ENCODE data around the gene CCT7.
"Not testable (repeated sequence)": the region's sequence is repeated elsewhere in the genome, so short reads cannot be mapped to it uniquely, and the experiment has no call there.

CCT7 gene

GRCh38 chr2:73233932-73234832 is at the start of gene CCT7:
Gene CCT7 (plus strand): TSS chr2:73234308. CDS start chr2:73234379, 71 bp downstream.
- in situ Hi-C loops (cut with HindIII; ENCODE audit: low sequenced_read_pairs), result no loop called here

DNA sequence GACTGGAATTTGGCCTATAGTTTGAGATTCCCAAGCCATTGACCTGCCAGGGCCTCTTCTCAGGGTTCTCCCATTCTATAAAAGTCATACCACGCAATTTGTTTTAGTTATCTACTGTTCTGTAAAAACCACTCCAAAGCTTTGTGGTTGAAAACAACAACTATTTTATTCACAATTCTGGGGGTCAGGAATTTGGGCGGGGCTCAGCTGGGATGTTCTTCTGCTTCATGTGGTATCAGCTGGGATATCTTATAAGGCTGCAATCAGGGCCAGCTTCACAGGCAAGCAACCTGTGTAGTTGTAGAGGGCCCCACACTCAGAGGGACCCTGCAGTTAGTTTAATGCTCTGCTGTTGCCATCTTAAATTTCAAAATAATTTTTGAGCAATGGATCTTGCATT is 48.1 kb upstream of the CCT7 start:
- in situ Hi-C loops (cut with HindIII; ENCODE audit: low sequenced_read_pairs), result loop anchor here (25.0 kb wide), 1 partner anchor 174 kb away; no protein-coding TSS in a partner anchor

DNA sequence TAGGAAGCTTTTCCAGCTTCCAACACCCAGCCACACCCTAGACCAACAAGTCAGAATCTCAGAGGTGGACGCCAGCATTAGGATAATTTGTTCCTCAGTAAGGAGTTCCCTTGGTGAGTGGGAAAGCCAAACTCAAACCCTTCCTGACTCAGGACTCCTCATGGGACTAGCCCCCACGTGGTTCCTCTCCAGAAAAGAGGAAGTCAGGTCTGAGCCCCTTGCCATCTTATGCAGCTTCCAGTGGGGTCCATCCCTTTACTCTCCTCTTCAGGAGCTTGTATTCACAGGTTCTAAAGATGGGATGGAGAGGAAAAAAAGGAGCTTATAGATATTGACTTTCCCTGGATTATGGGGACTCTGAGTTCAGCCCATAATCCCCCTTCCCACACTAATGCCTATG is 46.6 kb upstream of the CCT7 start:
- in situ Hi-C loops (cut with HindIII; ENCODE audit: low sequenced_read_pairs), result loop anchor here (25.0 kb wide), 1 partner anchor 175 kb away; no protein-coding TSS in a partner anchor

DNA sequence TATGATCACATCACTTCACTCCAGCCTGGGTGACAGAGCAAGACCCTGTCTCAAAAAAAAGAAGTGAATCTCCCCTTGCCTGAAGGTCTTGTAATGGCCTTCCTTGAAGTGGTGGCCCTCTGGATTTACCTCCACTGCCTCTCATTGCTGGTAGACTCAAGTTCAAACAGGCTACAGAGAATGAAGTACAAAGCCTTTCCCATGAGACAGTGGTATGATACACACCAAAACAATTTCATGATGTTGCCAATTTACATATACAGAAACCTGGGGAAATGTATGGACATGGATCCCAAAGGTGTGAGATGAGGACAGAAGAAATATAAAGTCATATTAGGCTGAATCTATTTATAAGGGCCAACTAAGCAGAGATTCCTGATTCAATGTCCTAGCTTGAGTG is 36.5 kb upstream of the CCT7 start:
- in situ Hi-C loops (cut with HindIII; ENCODE audit: low sequenced_read_pairs), result loop anchor here (25.0 kb wide), 1 partner anchor 185 kb away; no protein-coding TSS in a partner anchor

DNA sequence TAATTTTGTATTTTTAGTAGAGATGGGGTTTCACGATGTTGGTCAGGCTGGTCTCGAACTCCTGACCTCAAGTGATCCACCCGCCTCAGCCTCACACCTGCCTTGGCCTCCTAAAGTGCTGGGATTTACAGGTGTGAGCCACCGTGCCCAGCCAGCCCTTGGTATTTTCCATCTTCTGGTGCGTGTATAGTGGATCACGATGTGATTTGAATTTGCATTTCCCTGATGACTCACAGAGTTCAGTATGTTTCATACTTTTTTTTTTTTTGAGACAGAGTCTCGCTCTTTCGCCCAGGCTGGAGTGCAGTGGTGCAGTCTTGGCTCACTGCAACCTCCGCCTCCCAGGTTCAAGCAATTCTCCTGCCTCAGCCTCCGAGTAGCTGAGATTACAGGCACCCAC is 33.8 kb upstream of the CCT7 start:
- in situ Hi-C loops (cut with HindIII; ENCODE audit: low sequenced_read_pairs), result not testable (repeated sequence)

- in situ Hi-C loops (cut with HindIII; ENCODE audit: low sequenced_read_pairs), result no loop called here
Observed at GRCh38 chr2:73202156-73203054, 31.7 kb upstream of the CCT7 start, which contains the start of gene NOTO. Gene NOTO (plus strand): TSS chr2:73202574. CDS start chr2:73202667, 93 bp downstream.

DNA sequence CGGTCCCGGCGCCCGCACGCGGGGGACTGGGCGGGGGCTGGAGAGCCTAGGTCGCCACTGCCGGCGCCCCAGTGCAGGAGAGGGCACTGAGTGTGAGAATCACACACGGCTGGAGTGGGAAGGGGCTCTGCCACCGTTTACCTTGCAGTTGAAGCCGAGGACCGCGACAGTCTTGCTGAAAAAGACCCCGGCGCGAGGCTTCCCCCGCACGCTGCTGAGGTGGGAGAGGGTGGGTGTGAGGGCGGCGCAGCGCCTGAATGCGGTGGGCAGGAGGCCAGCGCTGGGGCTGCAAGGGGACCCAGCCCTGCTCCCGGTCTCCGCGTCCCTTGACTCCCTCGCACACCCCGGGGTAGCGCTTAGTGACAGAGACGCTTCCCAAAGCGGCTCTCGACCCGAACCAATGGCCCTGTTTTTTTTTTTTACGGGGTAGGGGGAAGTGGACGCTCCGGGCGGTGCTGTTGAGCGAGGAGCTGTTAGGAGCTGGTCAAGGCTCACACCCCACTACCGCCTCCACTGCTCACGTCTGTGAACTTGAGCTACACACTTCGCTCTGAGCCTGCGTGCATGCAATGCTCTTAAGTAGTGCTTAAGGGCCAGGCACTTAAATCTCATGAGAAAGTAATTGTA is 30.9 kb upstream of the CCT7 start:
- in situ Hi-C loops (cut with HindIII; ENCODE audit: low sequenced_read_pairs), result no loop called here

- in situ Hi-C loops (cut with HindIII; ENCODE audit: low sequenced_read_pairs), result no loop called here
Observed at GRCh38 chr2:73205611-73206010, 28.5 kb upstream of the CCT7 start.

- in situ Hi-C loops (cut with HindIII; ENCODE audit: low sequenced_read_pairs), result no loop called here
Observed at GRCh38 chr2:73208258-73208657, 25.9 kb upstream of the CCT7 start.

DNA sequence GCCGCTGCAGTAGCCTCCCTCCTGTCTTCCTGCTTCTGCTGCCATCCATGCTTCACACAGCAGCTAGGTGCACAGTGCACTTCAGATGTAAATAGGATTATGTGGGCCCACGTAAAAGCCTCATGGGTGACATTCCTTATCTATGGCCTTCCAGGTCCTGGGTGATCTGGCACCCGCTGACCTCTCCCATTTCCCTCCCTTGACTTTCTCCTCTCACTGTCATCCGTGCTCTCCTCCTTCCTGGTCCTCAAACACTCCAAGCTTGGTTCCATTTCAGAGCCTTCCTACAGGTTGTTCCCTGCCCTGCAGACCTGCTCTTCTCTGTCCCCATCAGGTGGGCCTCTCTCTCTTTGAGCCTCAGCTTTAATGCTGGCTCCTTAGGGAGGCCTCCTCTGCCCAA is 24.1 kb upstream of the CCT7 start:
- in situ Hi-C loops (cut with HindIII; ENCODE audit: low sequenced_read_pairs), result no loop called here

DNA sequence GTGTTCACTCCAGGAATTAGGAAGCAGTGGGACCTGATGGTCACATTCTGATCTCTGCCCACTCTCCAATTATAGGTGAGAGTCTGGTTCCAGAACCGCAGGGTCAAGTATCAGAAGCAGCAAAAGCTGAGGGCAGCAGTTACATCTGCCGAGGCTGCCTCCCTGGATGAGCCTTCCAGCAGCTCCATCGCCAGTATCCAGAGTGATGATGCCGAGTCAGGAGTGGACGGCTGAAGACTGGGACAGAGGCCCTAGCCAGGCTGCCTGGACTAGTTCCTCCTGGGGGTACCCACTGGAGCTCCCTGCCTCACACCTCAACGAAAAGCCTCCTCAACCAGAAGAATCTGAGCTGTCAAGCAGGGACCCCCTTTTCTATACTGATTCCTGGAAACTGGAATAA is 23.4 kb upstream of the CCT7 start:
- in situ Hi-C loops (cut with HindIII; ENCODE audit: low sequenced_read_pairs), result no loop called here

- in situ Hi-C loops (cut with HindIII; ENCODE audit: low sequenced_read_pairs), result no loop called here
Observed at GRCh38 chr2:73212098-73212447, 22.0 kb upstream of the CCT7 start.

GRCh38 chr2:73212448-73213176 is 21.5 kb upstream of the CCT7 start:
- in situ Hi-C loops (cut with HindIII; ENCODE audit: low sequenced_read_pairs), result no loop called here

DNA sequence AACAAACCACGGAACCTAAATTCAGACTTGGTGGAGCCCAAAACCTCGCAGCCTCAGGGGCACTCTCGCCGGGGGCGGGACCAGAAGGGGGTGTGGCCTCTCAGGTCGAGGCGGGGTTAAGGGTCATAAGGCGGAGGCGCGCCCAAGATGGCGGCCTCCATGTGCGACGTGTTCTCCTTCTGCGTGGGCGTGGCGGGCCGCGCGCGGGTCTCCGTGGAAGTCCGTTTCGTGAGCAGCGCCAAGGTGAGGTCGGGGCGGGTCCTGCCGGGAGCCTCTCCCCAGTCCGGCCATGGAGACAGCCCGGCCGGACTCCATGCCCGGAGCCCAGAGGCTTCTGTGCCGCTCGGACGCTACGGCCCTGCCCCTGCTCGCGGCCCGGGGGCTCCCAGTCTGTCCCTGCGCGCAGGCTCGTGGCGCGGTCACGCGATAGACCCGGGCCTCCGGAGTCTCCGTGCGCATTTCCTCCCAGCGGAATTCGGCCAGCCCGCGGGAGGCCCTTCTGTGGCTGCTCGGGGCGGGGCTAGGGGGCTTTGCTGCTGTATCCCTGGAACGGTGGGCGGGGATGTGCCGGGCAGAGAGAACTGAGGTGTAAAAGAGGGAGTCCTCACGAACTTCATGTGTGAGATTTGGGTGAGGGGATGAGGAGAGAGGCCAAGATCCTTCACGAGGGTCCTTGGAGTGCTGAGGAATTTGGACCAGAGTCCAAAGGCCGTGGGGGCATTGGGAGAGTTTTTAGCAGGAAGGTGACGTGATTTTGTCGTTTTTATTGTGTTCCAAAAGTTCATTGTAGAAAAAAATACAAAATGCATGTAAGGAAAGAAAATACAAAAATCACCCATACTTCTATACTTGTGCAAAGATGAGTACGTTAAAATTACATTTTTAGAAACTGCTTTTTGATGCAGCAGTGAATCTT is 19.7 kb upstream of the CCT7 start, which contains the start of gene SMYD5:
TSS of gene SMYD5 (plus strand) at position 126 of the 916 bp plus-strand sequence. CDS start at position 148, 22 bp downstream.
- in situ Hi-C loops (cut with HindIII; ENCODE audit: low sequenced_read_pairs), result no loop called here

GRCh38 chr2:73215254-73215653 is 18.9 kb upstream of the CCT7 start:
- in situ Hi-C loops (cut with HindIII; ENCODE audit: low sequenced_read_pairs), result no loop called here

DNA sequence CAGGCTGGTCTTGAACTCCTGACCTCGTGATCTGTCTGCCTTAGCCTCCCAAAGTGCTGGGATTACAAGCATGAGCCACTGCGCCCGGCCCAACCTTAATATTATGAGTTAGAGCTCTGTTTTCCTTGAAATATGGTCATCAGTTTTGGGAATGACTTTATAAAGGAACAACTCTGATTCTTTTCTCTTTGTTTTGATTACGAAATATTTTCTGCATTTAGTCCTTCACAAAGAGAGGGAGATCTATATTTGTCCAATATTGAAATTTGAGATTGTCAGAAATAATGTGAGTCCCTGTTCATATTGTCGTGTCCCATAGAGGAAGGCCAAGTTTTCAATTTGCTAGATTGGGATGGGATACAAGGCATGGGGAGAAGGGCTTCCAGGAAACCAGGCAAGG is 16.9 kb upstream of the CCT7 start:
- in situ Hi-C loops (cut with HindIII; ENCODE audit: low sequenced_read_pairs), result no loop called here

- in situ Hi-C loops (cut with HindIII; ENCODE audit: low sequenced_read_pairs), result no loop called here
Observed at GRCh38 chr2:73217826-73218225, 16.3 kb upstream of the CCT7 start.

- in situ Hi-C loops (cut with HindIII; ENCODE audit: low sequenced_read_pairs), result no loop called here
Observed at GRCh38 chr2:73218298-73218697, 15.8 kb upstream of the CCT7 start.

DNA sequence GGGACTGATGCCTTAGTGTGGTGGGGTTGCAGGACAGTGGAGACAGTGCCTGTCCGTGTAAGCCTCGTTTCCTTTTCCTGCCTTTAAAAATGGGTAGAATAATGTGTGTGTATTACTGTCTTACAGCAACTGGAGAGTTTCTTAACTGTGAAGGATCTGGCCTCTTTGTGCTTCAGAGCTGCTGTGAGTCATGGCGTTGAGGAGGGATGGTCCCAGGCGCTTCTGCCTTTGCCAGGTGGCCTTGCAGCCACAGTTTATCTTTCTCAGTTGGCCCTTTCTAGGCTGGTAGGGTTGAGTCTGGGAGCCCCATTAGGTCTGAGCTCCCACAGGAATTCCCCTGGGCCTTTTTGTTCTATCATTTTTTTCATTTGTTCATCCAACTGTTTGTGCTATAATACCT is 10.3 kb upstream of the CCT7 start:
- in situ Hi-C loops (cut with HindIII; ENCODE audit: low sequenced_read_pairs), result no loop called here

All from DLD1 (cell line).